Stimulated activated memory B cell treated with anti-CD40 and anti-IgM and Interleukin-4, amounts not matched to agents 10 μg/mL and 1 μg/mL and 100 μg/mL, for 72 hours (primary cell): ENCODE results near the gene SLC8A1.

Experiments used
- ATAC-seq: fragments of 150-1000 bp; cut with Tn5 transposase; 2 replicates; pipeline ENCODE4 v1.10.0; 2021
- H3K27ac Mint-ChIP-seq: one replicate; pipeline ENCODE4 v1.8.0; 2022; ENCODE audit warnings: mild to moderate bottlenecking, mixed read lengths
- H3K27me3 Mint-ChIP-seq: one replicate; pipeline ENCODE4 v1.8.0; 2022; ENCODE audit warnings: mixed read lengths
- H3K36me3 Mint-ChIP-seq: one replicate; pipeline ENCODE4 v1.8.0; 2022; ENCODE audit warnings: mixed read lengths
- H3K4me1 Mint-ChIP-seq: one replicate; pipeline ENCODE4 v1.8.0; 2022; ENCODE audit warnings: mixed read lengths
- H3K4me3 Mint-ChIP-seq: one replicate; pipeline ENCODE4 v1.8.0; 2022; ENCODE audit warnings: mild to moderate bottlenecking, moderate library complexity, mixed read lengths
- H3K9me3 Mint-ChIP-seq: one replicate; pipeline ENCODE4 v1.8.0; 2022; ENCODE audit warnings: mixed read lengths

SLC8A1 gene

DNA sequence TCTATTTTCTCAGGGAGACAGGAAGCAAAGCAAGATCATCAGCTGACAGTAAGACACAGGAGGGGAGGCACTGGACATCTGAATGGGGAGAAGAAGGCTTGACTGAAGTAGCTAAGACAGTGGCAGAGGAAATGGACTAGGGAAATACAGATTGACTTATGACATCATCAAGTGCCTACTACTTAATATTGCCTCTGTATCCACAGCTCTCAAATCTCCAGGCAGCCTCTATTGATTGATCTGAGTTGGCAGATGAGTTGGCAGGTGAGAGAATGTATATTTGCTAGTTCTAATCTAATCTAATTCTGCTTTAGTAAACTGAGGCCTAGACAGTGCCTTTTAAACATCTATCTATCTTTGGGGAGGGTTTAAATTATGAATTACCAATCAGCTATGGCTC is 242.1 kb downstream of the SLC8A1 start:
- Mint-ChIP-seq H3K4me3 (no peak overlapping the region), H3K36me3 (no peaks in the 10 kb centered on the region), H3K27me3 (no peaks in the 10 kb centered on the region), H3K9me3 (no peaks in the 10 kb centered on the region), H3K27ac (no peak overlapping the region), H3K4me1 (peaks cover 11% of the 10 kb centered on the region)
- no peak for ATAC-seq

GRCh38 chr2:40208463-40208862 is 243.4 kb downstream of the SLC8A1 start:
- no peak overlapping the region for H3K4me3 Mint-ChIP-seq
- H3K9me3 Mint-ChIP-seq, result no peaks in the 10 kb centered on the region
- H3K4me1 Mint-ChIP-seq, result peaks cover 11% of the 10 kb centered on the region
- no peak overlapping the region for H3K27ac Mint-ChIP-seq
- no peaks in the 10 kb centered on the region for H3K27me3 Mint-ChIP-seq
- ATAC-seq, result no peak
- no peaks in the 10 kb centered on the region for H3K36me3 Mint-ChIP-seq

- no peaks in the 10 kb centered on the region for H3K9me3 Mint-ChIP-seq
- ATAC-seq, result no peak
- H3K4me3 Mint-ChIP-seq, result no peak overlapping the region
- no peaks in the 10 kb centered on the region for H3K36me3 Mint-ChIP-seq
- no peaks in the 10 kb centered on the region for H3K27me3 Mint-ChIP-seq
- no peaks in the 10 kb centered on the region for H3K4me1 Mint-ChIP-seq
- H3K27ac Mint-ChIP-seq, result no peak overlapping the region
Observed at GRCh38 chr2:40204268-40204667, 247.6 kb downstream of the SLC8A1 start.

DNA sequence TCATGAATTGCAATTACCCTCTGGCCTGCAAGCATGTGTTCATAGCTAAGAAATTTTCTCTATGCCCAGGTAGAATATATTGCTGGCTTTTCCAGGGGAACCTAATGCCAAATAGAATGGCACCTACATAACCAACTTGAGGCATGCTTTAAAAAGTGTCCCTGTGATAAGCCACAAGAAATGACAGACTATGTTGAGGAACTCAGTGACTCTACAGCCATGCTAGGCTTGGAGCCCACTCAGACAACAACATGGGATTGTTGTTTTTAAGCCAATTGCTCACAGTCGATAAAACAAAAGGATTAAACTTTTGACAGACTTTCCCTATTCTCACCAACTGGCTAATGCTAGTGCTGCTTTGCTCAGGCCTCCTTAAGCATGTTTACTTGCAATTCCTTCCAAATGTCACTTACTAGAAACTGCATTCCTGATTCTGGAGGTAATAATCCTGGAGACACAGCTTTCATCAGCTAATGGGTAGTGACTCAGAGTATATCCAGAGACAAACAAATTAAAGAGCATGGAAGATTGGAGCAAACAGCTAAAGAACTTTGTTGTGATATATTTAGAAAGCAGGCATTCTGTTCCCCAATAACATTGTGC is 249.0 kb downstream of the SLC8A1 start:
- H3K27ac Mint-ChIP-seq, result no peak overlapping the region
- H3K36me3 Mint-ChIP-seq, result no peaks in the 10 kb centered on the region
- ATAC-seq, result no peak
- no peak overlapping the region for H3K4me3 Mint-ChIP-seq
- H3K27me3 Mint-ChIP-seq, result no peaks in the 10 kb centered on the region
- H3K4me1 Mint-ChIP-seq, result no peaks in the 10 kb centered on the region
- H3K9me3 Mint-ChIP-seq, result no peaks in the 10 kb centered on the region

- no peak overlapping the region for H3K27ac Mint-ChIP-seq
- no peaks in the 10 kb centered on the region for H3K4me1 Mint-ChIP-seq
- H3K4me3 Mint-ChIP-seq, result no peak overlapping the region
- H3K36me3 Mint-ChIP-seq, result no peaks in the 10 kb centered on the region
- no peak for ATAC-seq
- H3K9me3 Mint-ChIP-seq, result no peaks in the 10 kb centered on the region
- no peaks in the 10 kb centered on the region for H3K27me3 Mint-ChIP-seq
Observed at GRCh38 chr2:40201425-40201824, 250.5 kb downstream of the SLC8A1 start.

DNA sequence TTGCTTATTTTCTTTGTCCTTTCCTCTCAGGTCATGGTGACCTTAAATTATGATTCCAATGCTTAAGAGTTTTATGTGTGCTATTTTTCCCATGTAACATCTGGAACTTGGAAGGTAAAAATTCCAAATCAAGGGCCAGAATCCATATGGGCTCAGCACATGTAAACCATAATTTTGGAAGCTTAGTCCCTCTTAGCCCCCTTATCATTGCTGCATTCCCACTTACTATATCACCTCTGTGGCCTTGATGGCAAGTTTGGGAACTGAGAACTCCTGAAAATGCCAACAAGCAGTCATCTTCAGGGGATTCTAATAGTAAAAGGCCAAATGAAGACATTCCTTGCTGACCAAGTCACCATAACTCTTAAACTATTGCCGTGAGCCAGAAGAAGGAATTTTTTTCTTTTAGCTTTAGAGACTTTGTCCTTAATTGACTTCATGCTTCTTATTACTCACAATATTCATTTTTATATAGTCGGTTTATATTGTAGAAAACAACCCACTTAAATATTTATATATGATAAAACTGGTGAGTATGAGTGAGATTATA is 251.4 kb downstream of the SLC8A1 start:
- no peaks in the 10 kb centered on the region for H3K36me3 Mint-ChIP-seq
- H3K4me3 Mint-ChIP-seq, result no peak overlapping the region
- no peak overlapping the region for H3K27ac Mint-ChIP-seq
- no peaks in the 10 kb centered on the region for H3K4me1 Mint-ChIP-seq
- H3K9me3 Mint-ChIP-seq, result no peaks in the 10 kb centered on the region
- H3K27me3 Mint-ChIP-seq, result no peaks in the 10 kb centered on the region
- ATAC-seq, result no peak

DNA sequence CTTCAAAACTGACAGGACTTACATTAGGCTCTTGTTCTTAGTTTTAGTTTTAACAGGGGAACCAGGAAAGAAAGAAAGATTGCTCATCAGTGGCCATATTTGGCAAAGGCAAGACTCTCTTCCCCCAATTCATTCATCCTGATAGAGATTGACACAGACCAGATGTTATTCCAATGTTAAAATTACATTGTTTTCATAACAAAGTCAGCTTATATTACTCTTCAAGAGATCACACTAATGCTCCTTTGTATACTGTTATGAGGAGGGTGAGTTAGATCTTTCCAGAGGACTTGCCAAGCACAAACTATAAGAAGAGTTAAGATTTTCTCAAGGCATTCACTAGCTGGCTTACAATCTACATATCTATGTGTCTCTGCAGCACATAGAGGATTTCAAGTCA is 252.1 kb downstream of the SLC8A1 start:
- no peaks in the 10 kb centered on the region for H3K36me3 Mint-ChIP-seq
- no peaks in the 10 kb centered on the region for H3K4me1 Mint-ChIP-seq
- H3K27ac Mint-ChIP-seq, result no peak overlapping the region
- no peak overlapping the region for H3K4me3 Mint-ChIP-seq
- H3K27me3 Mint-ChIP-seq, result no peaks in the 10 kb centered on the region
- H3K9me3 Mint-ChIP-seq, result no peaks in the 10 kb centered on the region
- no peak for ATAC-seq

DNA sequence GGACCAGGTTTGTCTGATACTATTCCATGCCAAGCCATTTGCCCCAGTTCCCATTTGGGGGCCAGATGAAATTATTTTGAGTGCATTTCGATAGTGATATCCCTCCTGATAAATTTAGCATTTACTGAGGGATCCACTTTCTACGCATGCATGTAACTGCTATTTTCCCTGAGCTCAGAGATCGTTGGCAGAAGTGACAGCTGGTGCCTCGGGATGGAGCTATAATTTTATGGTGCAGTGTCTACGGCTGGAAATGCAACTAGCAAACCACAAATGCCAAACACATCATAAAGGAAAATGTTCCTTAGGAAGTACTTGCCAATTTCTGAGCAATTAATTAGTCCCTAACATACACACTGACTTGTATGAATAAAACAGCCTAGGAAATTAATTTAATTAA is 254.8 kb downstream of the SLC8A1 start:
- no peaks in the 10 kb centered on the region for H3K4me1 Mint-ChIP-seq
- no peaks in the 10 kb centered on the region for H3K36me3 Mint-ChIP-seq

DNA sequence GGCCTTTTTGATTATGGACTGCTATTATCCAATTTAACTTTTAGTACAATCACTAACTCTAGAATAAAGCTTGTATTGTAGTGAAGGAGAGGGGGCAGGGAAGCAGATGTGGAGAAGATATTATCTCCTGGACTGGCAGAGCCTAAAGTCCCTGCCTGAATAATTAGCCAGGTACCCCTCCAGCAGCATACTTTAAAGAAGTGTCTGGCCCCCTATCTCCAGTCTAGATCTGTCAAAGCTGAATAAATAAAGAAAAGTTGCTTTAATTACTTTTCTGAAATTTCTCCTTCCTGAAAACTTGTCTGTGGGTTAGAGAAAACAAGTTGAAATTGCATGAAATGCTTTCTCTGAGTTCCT is 258.2 kb downstream of the SLC8A1 start:
- peaks cover 8% of the 10 kb centered on the region for H3K27me3 Mint-ChIP-seq
- no peaks in the 10 kb centered on the region for H3K36me3 Mint-ChIP-seq
- H3K4me1 Mint-ChIP-seq, result no peaks in the 10 kb centered on the region
- no peak overlapping the region for H3K27ac Mint-ChIP-seq
- ATAC-seq, result no peak
- H3K9me3 Mint-ChIP-seq, result no peaks in the 10 kb centered on the region
- H3K4me3 Mint-ChIP-seq, result no peak overlapping the region

More for the DNA sequence above, 254.8 kb downstream of the SLC8A1 start:
- Mint-ChIP-seq H3K9me3 (no peaks in the 10 kb centered on the region), H3K4me3 (no peak overlapping the region), H3K27me3 (no peaks in the 10 kb centered on the region), H3K27ac (no peak overlapping the region)
- no peak for ATAC-seq

DNA sequence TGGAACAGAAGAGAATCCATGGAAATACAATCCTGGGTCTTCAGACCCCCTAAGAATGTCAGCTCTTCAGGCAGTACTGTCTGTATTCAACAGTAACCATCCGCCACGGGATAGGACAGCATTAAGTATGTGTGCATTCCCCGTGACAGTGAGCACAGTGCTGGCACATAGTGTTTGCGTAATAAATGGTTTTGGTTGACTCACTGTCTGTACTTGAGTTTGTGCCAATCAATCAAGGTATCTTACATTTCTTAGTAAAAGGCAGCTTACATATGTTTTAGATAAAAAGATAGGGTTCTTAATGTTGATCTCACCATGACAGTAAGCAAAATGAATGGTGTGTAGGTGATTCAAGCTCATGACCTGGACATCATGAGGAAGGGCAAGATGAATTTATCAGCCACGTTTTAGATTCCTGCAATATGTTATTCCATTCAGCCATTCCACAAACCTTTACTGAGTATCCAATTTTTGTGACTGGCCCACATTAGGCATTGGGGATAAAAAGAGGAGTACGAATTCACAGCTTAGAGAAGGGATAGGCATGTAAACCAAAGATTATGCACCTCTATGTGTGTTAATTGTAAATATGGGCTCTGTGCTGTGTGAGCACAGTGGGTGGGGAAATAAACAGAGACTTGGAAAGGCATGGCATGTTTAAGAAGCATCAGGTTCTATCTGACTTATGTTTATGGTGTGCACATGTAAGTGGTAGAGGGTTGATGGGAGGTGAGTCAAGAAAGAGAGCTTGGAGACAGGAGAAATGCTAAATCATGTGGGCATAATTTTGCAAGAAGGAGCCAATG is 258.8 kb downstream of the SLC8A1 start:
- no peak for ATAC-seq
- Mint-ChIP-seq H3K4me3 (no peak overlapping the region), H3K27ac (no peak overlapping the region), H3K4me1 (no peaks in the 10 kb centered on the region), H3K9me3 (no peaks in the 10 kb centered on the region), H3K36me3 (no peaks in the 10 kb centered on the region), H3K27me3 (peaks cover 8% of the 10 kb centered on the region)

- no peak for ATAC-seq
- H3K36me3 Mint-ChIP-seq, result no peaks in the 10 kb centered on the region
- no peaks in the 10 kb centered on the region for H3K4me1 Mint-ChIP-seq
- no peak overlapping the region for H3K27ac Mint-ChIP-seq
- H3K9me3 Mint-ChIP-seq, result no peaks in the 10 kb centered on the region
- H3K4me3 Mint-ChIP-seq, result no peak overlapping the region
- H3K27me3 Mint-ChIP-seq, result peaks cover 8% of the 10 kb centered on the region
Observed at GRCh38 chr2:40190457-40190856, 261.4 kb downstream of the SLC8A1 start.

GRCh38 chr2:40189881-40190280 is 262.0 kb downstream of the SLC8A1 start:
- Mint-ChIP-seq H3K27me3 (peaks cover 8% of the 10 kb centered on the region), H3K4me3 (no peak overlapping the region), H3K27ac (no peak overlapping the region), H3K36me3 (no peaks in the 10 kb centered on the region), H3K4me1 (no peaks in the 10 kb centered on the region), H3K9me3 (no peaks in the 10 kb centered on the region)
- no peak for ATAC-seq

- H3K27me3 Mint-ChIP-seq, result peaks cover 8% of the 10 kb centered on the region
- H3K36me3 Mint-ChIP-seq, result no peaks in the 10 kb centered on the region
- no peaks in the 10 kb centered on the region for H3K4me1 Mint-ChIP-seq
- ATAC-seq, result no peak
- H3K9me3 Mint-ChIP-seq, result no peaks in the 10 kb centered on the region
- no peak overlapping the region for H3K27ac Mint-ChIP-seq
- no peak overlapping the region for H3K4me3 Mint-ChIP-seq
Observed at GRCh38 chr2:40187054-40187453, 264.8 kb downstream of the SLC8A1 start.

DNA sequence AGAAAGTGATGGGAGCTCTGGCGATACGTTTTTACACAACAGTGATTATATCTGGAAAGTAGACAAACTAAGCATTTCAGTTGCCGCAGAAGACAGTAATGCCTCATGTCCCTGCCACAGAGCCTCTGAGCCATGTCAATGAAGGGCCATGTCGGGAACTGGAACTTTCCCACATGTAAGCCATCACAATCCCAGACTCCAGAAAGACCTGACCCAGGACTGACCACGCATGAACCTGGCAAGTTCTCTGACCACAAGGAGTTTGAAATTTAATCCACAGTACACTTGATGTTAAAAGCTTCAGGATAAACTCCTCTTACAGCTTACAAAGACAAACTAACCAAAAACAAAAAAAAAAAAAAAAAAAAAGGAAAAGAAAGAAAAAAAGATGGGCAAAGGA is 267.3 kb downstream of the SLC8A1 start:
- no peak for ATAC-seq
- H3K4me3 Mint-ChIP-seq, result no peak overlapping the region
- no peaks in the 10 kb centered on the region for H3K27me3 Mint-ChIP-seq
- no peaks in the 10 kb centered on the region for H3K36me3 Mint-ChIP-seq
- H3K27ac Mint-ChIP-seq, result no peak overlapping the region
- no peaks in the 10 kb centered on the region for H3K4me1 Mint-ChIP-seq
- no peaks in the 10 kb centered on the region for H3K9me3 Mint-ChIP-seq

GRCh38 chr2:40181855-40182254 is 270.0 kb downstream of the SLC8A1 start:
- no peak overlapping the region for H3K4me3 Mint-ChIP-seq
- H3K9me3 Mint-ChIP-seq, result no peaks in the 10 kb centered on the region
- no peak for ATAC-seq
- H3K36me3 Mint-ChIP-seq, result no peaks in the 10 kb centered on the region
- H3K27me3 Mint-ChIP-seq, result no peaks in the 10 kb centered on the region
- no peak overlapping the region for H3K27ac Mint-ChIP-seq
- H3K4me1 Mint-ChIP-seq, result no peaks in the 10 kb centered on the region

DNA sequence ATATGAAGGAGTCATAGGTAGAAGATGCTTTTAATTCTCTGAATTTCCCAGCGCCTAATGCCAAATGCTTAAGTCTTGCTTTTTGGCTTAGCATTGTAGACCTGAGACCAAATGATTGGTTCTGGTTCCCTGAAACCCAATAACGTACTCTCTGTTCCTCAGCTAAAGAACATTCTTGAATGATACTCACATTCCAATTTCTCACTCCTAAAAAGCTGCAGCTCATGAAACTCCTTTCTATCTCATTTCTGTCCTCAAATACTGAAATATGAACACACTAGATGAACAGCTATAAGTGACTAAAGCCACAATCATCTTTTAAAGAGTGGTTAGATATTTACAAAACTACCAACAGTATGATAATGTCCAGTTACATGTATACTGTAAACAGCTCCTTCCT is 272.1 kb downstream of the SLC8A1 start:
- Mint-ChIP-seq H3K4me3 (no peak overlapping the region), H3K4me1 (no peaks in the 10 kb centered on the region), H3K27ac (no peak overlapping the region), H3K9me3 (no peaks in the 10 kb centered on the region), H3K36me3 (no peaks in the 10 kb centered on the region), H3K27me3 (no peaks in the 10 kb centered on the region)
- ATAC-seq, result no peak
